G401 (cell line): ENCODE data around the gene TRIM71. TPM values are rescaled to one million over a fixed set of nuclear protein-coding genes. Genes with fewer than 3 reads are reported as not detected.

Source experiments
- DNase-seq: peaks from one replicate; pipeline ENCODE4 v3.0.0-alpha.2; 2015; ENCODE audit warnings: low spot score
- in situ Hi-C: cut with HindIII; loops from 2 replicates; pipeline ENCODE4 v1.10.0; 2016; ENCODE audit warnings: low sequenced_read_pairs, mixed read lengths
- total RNA-seq: library from RNA; depleted of rRNA; stranded (reverse); fragments of >200 nt; shearing (Covaris generic); gene quantifications from 2 replicates; pipeline ENCODE4 v1.2.3, GENCODE V29; 2014

The TRIM71 gene
- total RNA-seq, 1 experiment from 2014 or later, result 28.0 TPM

- in situ Hi-C loops, result no loop called here
- no peak for DNase-seq
Measured at GRCh38 chr3:32877598-32877997, 59.8 kb downstream of the TRIM71 start.

DNA sequence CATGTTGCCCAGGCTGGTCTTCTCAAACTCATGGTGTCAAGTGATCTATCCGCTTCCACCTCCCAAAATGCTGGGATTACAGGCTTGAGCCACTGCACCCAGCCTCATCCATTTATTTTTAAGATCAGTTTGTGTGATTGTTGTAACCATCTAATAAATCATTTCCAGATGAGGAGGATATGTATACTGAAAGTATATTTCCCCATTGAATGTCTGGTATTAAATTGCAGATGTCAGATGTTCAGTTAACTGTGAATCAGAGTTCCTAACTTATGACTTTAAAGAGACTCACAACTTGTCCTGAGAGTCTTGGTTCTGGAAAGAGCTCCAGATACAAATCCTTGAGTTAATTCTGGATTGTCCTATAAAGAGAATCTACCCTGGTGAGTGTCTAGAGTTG is 62.4 kb downstream of the TRIM71 start:
- in situ Hi-C loops, result no loop called here
- DNase-seq, result no peak

GRCh38 chr3:32881624-32882023 is 63.8 kb downstream of the TRIM71 start:
- in situ Hi-C loops, result no loop called here
- no peak for DNase-seq

GRCh38 chr3:32882189-32882588 is 64.4 kb downstream of the TRIM71 start:
- in situ Hi-C loops, result no loop called here
- no peak for DNase-seq

DNA sequence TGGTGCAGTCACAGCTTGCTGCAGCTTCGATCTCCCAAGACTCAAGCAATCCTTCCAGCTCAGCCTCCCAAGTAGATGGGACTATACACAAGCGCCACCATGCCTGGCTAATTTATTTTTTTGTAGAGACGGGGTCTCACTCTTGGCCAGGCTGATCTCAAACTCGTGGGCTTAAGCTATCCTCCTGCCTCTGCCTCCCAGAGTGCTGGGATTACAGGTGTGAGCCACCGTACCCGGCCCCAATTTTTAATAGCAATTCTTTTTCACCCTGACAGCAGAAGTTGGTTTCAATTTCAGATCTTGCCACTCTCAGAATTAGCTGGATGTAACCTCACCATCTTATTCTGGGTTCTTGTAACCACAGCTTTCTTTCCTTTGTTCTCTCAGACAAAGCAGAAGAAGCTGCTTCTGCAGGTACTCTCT is 64.8 kb downstream of the TRIM71 start:
- in situ Hi-C loops, result no loop called here
- no peak for DNase-seq

- no peak for DNase-seq
- in situ Hi-C loops, result no loop called here
Measured at GRCh38 chr3:32883817-32884216, 66.0 kb downstream of the TRIM71 start.

- in situ Hi-C loops, result no loop called here
- no peak for DNase-seq
Measured at GRCh38 chr3:32884591-32884990, 66.8 kb downstream of the TRIM71 start.

GRCh38 chr3:32885283-32885901 is 67.6 kb downstream of the TRIM71 start:
- DNase-seq, result no peak
- in situ Hi-C loops, result no loop called here

DNA sequence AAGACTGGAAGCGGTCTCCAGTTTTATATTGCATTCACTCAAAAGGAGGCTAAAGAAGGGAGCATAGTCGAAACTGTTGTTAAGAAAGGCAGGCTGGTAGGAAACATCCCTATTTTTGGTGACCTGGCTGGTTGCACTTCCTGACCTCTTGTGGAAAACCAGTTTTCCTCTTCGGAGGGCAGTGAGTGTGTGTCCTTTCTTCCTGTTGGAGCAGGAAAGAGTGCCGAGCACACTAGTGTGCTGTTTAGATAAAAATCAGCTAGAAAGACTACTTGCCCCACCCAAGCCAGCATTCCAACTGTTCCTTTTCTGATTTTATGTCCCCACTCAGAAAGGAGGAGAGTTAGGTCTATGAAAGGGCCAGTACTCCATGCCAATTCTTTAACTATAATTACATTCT is 68.5 kb downstream of the TRIM71 start:
- no peak for DNase-seq
- in situ Hi-C loops, result no loop called here

DNA sequence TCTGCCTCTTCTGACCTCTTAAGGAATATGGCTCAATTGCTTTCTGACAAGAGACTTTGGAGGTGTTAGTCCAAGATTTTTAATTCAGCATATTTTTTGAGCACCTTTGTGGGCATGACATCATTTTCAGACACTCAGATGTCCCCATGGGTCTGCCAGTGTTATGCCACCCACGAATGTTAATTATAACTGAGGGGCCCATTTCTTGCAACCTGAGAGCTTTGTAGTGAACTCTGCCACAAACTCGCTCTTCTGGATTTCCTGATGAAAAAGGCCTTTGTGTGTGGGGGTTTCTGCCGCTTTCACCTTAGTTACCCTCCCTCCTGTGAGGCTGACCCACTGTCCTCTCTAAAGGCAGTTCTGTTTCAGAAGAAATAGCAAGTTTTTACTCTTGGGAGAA is 69.1 kb downstream of the TRIM71 start:
- DNase-seq, result no peak
- in situ Hi-C loops, result no loop called here

- no peak for DNase-seq
- in situ Hi-C loops, result no loop called here
Measured at GRCh38 chr3:32888739-32889138, 70.9 kb downstream of the TRIM71 start.

- DNase-seq, result no peak
- in situ Hi-C loops, result no loop called here
Measured at GRCh38 chr3:32890420-32891276, 72.9 kb downstream of the TRIM71 start.

DNA sequence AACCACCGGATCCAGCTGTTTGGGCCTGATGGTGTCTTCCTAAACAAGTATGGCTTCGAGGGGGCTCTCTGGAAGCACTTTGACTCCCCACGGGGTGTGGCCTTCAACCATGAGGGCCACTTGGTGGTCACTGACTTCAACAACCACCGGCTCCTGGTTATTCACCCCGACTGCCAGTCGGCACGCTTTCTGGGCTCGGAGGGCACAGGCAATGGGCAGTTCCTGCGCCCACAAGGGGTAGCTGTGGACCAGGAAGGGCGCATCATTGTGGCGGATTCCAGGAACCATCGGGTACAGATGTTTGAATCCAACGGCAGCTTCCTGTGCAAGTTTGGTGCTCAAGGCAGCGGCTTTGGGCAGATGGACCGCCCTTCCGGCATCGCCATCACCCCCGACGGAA is 73.6 kb downstream of the TRIM71 start:
- in situ Hi-C loops, result no loop called here
- DNase-seq, result no peak

GRCh38 chr3:32892625-32893598 is 75.1 kb downstream of the TRIM71 start:
- in situ Hi-C loops, result no loop called here
- DNase-seq, result no peak

GRCh38 chr3:32894977-32895376 is 77.2 kb downstream of the TRIM71 start:
- in situ Hi-C loops, result no loop called here

GRCh38 chr3:32895701-32896100 is 77.9 kb downstream of the TRIM71 start:
- no peak for DNase-seq

More at GRCh38 chr3:32894977-32895376, 77.2 kb downstream of the TRIM71 start:
- no peak for DNase-seq

GRCh38 chr3:32896143-32896542 is 78.3 kb downstream of the TRIM71 start:
- in situ Hi-C loops, result no loop called here

More at GRCh38 chr3:32895701-32896100, 77.9 kb downstream of the TRIM71 start:
- in situ Hi-C loops, result no loop called here

GRCh38 chr3:32897001-32897601 is 79.3 kb downstream of the TRIM71 start:
- DNase-seq, result no peak
- in situ Hi-C loops, result no loop called here

More at GRCh38 chr3:32896143-32896542, 78.3 kb downstream of the TRIM71 start:
- no peak for DNase-seq

GRCh38 chr3:32897981-32898623 is 80.3 kb downstream of the TRIM71 start:
- in situ Hi-C loops, result no loop called here
- DNase-seq, result no peak
